Breast epithelium (tissue), 3 donors: ENCODE data around the gene CSNK2A2.

Source experiments
- CTCF ChIP-seq, 3 donors: fragments of 450-650 bp; IDR thresholded peaks; one replicate each; pipeline ENCODE4 v1.5.1; 2016 to 2017; ENCODE audit warnings: antibody characterized with exemption in 3 of 3, mild to moderate bottlenecking in 3 of 3, moderate library complexity in 3 of 3
- POLR2A ChIP-seq: fragments of 450-650 bp; IDR thresholded peaks from one replicate; pipeline ENCODE4 v1.6.1; 2016; ENCODE audit warnings: antibody characterized with exemption, mild to moderate bottlenecking, moderate library complexity
- POLR2AphosphoS5 ChIP-seq, 3 donors: sonication (generic); formaldehyde crosslinking; IDR thresholded peaks; one replicate each; pipeline ENCODE4 v1.6.1; 2017; ENCODE audit warnings: antibody characterized with exemption in 3 of 3

- no peak for TF ChIP-seq CTCF (IDR thresholded peaks at IDR 0.05)
- TF ChIP-seq POLR2AphosphoS5 (IDR thresholded peaks at IDR 0.05) = no peak
- TF ChIP-seq POLR2A = no peak
These were observed 69.2 kb downstream of the CSNK2A2 start for GRCh38 chr16:58128711-58129096.
